K562 (cell line): ENCODE results near the gene ZKSCAN8. TPM values are rescaled to one million over a fixed set of nuclear protein-coding genes. Genes with fewer than 3 reads are reported as not detected.

ENCODE experiments used
- ATAC-seq: fragments of 200-7000 bp; cut with Tn5 transposase; 3 replicates; pipeline ENCODE4 v1.9.1; 2020; ENCODE audit warnings: moderate library complexity
- BruUV-seq: library from RNA; stranded (reverse); fragments of 400-500 nt; replicated peaks from 2 replicates; lab custom pipeline; 2021; lab: Mats Ljungman, UMichigan
- CTCF ChIA-PET: fragments of 300-600 bp; formaldehyde crosslinking; extraction: SDS; loops from one replicate; lab custom pipeline; 2021; ENCODE audit warnings: low intra/inter-chr PET ratio; lab: Yijun Ruan, JAX
- POLR2A ChIA-PET: fragments of 300-600, 350-650 bp; sonication (Branson Sonifier 250); formaldehyde crosslinking; extraction: SDS; loops from one replicate; lab custom pipeline; 2021; ENCODE audit warnings: antibody characterized with exemption, inconsistent platforms; lab: Yijun Ruan, JAX
- DNase-seq, 4 experiments: peaks; one replicate each; pipeline versions ENCODE4 v3.0.0 to v3.0.0-alpha.2; 2011 to 2018; ENCODE audit warnings: low spot score in 3 of 4, mixed read lengths in 3 of 4; ENCODE audit errors: extremely low read depth in 1 of 4
- FAIRE-seq: peaks from 2 replicates; lab custom pipeline; 2011; peaks lifted over from hg19 to GRCh38; lab: Jason Lieb, UNC
- H2AFZ ChIP-seq: 2 replicates; pipeline ENCODE4 v1.6.0; 2011; ENCODE audit warnings: low read depth, low read length, control low read depth, inconsistent platforms
- H3K27ac ChIP-seq: fragments of 200-600 bp; 3 replicates; pipeline ENCODE4 v1.8.0; 2011; ENCODE audit warnings: low read depth, mild to moderate bottlenecking, control low read depth, inconsistent platforms, low read length, moderate library complexity, mixed read lengths; ENCODE audit errors: extremely low read depth
- H3K27me3 ChIP-seq, 2 experiments: fragments of 300-600 bp in 1 of 2; 2 replicates in 1 of 2; 3 replicates in 1 of 2; pipeline versions ENCODE4 v1.6.0 to v1.8.0; 2011; ENCODE audit warnings: inconsistent platforms in 2 of 2, low read length in 2 of 2, mild to moderate bottlenecking in 1 of 2, mixed read lengths in 1 of 2, moderate library complexity in 1 of 2; ENCODE audit not compliant: control insufficient read depth in 2 of 2, insufficient read depth in 2 of 2
- H3K36me3 ChIP-seq: fragments of 300-600 bp; 3 replicates; pipeline ENCODE4 v1.8.0; 2011; ENCODE audit warnings: mild to moderate bottlenecking, low read length, inconsistent platforms; ENCODE audit not compliant: control insufficient read depth, insufficient read depth
- H3K4me1 ChIP-seq, 2 experiments: fragments of 200-600 bp in 1 of 2; replicated peaks in 1 of 2; 2 replicates in 1 of 2; 3 replicates in 1 of 2; pipeline versions ENCODE4 v1.5.1 to v1.8.0; 2011; ENCODE audit warnings: inconsistent platforms in 2 of 2, low read length in 2 of 2, mild to moderate bottlenecking in 1 of 2, mixed read lengths in 1 of 2, moderate library complexity in 1 of 2; ENCODE audit not compliant: control insufficient read depth in 2 of 2, insufficient read depth in 2 of 2
- H3K4me2 ChIP-seq: 2 replicates; pipeline ENCODE4 v1.6.1; 2011; ENCODE audit warnings: low read length, control low read depth, inconsistent platforms, mixed read lengths; ENCODE audit not compliant: insufficient read depth
- H3K4me3 ChIP-seq: fragments of 200-600 bp; sonication (generic), shearing (Covaris generic); 2 replicates; pipeline ENCODE4 v1.5.1; 2016; ENCODE audit warnings: control low read depth, inconsistent platforms
- H3K79me2 ChIP-seq: fragments of 200-600 bp; 3 replicates; pipeline ENCODE4 v1.8.0; 2011; ENCODE audit warnings: low read length, inconsistent platforms; ENCODE audit not compliant: control insufficient read depth, insufficient read depth
- H3K9ac ChIP-seq, 2 experiments: 2 replicates each; pipeline versions ENCODE4 v1.6.0 to v1.6.1; 2011; ENCODE audit warnings: low read depth in 2 of 2, low read length in 2 of 2, control low read depth in 1 of 2, inconsistent platforms in 1 of 2, mild to moderate bottlenecking in 1 of 2, mixed read lengths in 1 of 2; ENCODE audit not compliant: insufficient read depth in 1 of 2
- H3K9me1 ChIP-seq: one replicate; pipeline ENCODE4 v1.6.0; 2011; ENCODE audit warnings: inconsistent platforms, mild to moderate bottlenecking, low read length, moderate library complexity; ENCODE audit not compliant: control insufficient read depth, insufficient read depth
- H3K9me3 ChIP-seq: replicated peaks from 2 replicates; pipeline ENCODE4 v1.5.1; 2011; ENCODE audit warnings: low read depth, low read length, inconsistent platforms; ENCODE audit not compliant: control insufficient read depth, insufficient read depth
- H4K20me1 ChIP-seq: replicated peaks from 2 replicates; pipeline ENCODE4 v1.6.1; 2011; ENCODE audit warnings: low read length, inconsistent platforms, mixed read lengths; ENCODE audit not compliant: control insufficient read depth, insufficient read depth
- GABPB1 ChIP-seq: sonication (generic); formaldehyde crosslinking; IDR thresholded peaks from 2 replicates; pipeline ENCODE4 v1.8.0; 2022; ENCODE audit warnings: mild to moderate bottlenecking, missing genetic modification reagents
- ZNF263 ChIP-seq: sonication (generic); formaldehyde crosslinking; IDR thresholded peaks from 2 replicates; pipeline ENCODE4 v1.8.0; 2022; ENCODE audit warnings: mild to moderate bottlenecking, missing genetic modification reagents, borderline replicate concordance
- WGBS: fragments of 100-300 bp; shearing (Covaris generic); methylation state at CpG from one replicate; pipeline ENCODE4 v1.1.6; 2016; ENCODE audit warnings: low coverage, mixed read lengths; ENCODE audit not compliant: insufficient coverage; ENCODE audit errors: missing lambda C conversion rate; 5-methylcytosine and 5-hydroxymethylcytosine counted together
- in situ Hi-C: fragments of 300-500 bp; cut with MboI; formaldehyde crosslinking; loops from 4 replicates; pipeline ENCODE4 v1.15.0; 2018; ENCODE audit warnings: inconsistent platforms, mixed read lengths
- intact Hi-C: fragments of 100-400 bp; cut with micrococcal nuclease; formaldehyde crosslinking; loops from 2 replicates; pipeline ENCODE4 v1.14.2; 2022
- polyA plus RNA-seq, 8 experiments: library from polyadenylated mRNA; depleted of rRNA in 4 of 8; stranded (reverse) in 5 of 8; unstranded in 3 of 8; fragments of >200 nt; fragmentation: Nextera tagmentation in 2 of 8; fragmentation: Illumina TruSeq in 1 of 8; extraction: Ambion mirVana in 2 of 8; extraction: Trizol in 1 of 8; gene quantifications; 2 replicates each; pipeline versions ENCODE4 v1.2.1 to v1.2.3, GENCODE V29; 2011 to 2014; ENCODE audit warnings: inconsistent platforms in 1 of 8, missing spikeins in 1 of 8
- total RNA-seq, 7 experiments: library from RNA; depleted of rRNA in 6 of 7; stranded (reverse); fragments of >200 nt in 6 of 7; fragmentation: Illumina TruSeq in 2 of 7; extraction: Trizol in 2 of 7; gene quantifications; 2 replicates each; pipeline versions ENCODE4 v1.2.1 to v1.2.3, GENCODE V29; 2011 to 2021; ENCODE audit warnings: low replicate concordance in 1 of 7
- TF ChIP-seq, protein P1 (sequence below): fragments of 450-650 bp; IDR thresholded peaks from 2 replicates; pipeline ENCODE4 v1.6.1; 2016; ENCODE audit warnings: missing biosample characterization, missing genetic modification characterization
- TF ChIP-seq, protein P2 (sequence below): fragments of 450-650 bp; formaldehyde crosslinking; IDR thresholded peaks from 2 replicates; pipeline ENCODE4 v1.4.0; 2022; ENCODE audit warnings: missing genetic modification characterization
- TF ChIP-seq, protein P3 (sequence below): fragments of 200-600 bp; sonication (generic); IDR thresholded peaks from one replicate; pipeline ENCODE4 v1.6.1; 2012; ENCODE audit warnings: mild to moderate bottlenecking, low read depth, low read length, inconsistent platforms

Gene ZKSCAN8
- total and polyA plus RNA-seq, 9 of the 15 experiments (the other 6 are each of a cell fraction or from before 2014, with no cell fraction given) = 3.3 to 37.7 (median 21.7) TPM

DNA sequence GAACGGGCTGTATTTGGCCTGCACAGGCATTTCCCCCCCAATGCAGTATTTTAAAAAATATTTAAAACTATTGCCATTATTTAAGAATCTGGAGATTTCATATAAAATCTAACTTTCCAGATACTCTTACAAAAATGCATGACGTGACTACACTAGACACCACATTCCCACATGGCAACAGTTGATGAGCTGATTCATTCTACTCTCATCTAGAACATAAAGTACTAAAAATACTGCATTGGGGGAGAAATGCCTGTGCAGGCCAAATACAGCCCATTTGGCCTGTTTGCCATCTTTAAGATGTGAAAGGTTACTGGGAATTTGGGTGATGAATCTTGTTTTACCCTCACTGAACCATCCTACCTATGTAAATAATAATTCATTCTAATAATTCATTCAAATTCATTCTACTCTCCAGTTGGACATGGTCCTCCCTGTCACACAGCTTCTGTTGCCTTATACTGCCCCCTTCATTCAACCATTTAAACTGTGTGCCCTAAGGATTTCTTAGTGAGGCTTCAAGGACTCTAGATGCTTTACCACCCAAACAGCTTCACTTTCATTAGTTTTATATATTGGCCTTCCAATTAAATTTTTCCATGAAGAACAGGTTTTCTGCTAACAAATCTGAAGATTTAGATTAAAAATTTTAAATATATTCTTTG is 24.2 kb upstream of the ZKSCAN8 start:
- in situ Hi-C loops = no loop called here
- FAIRE-seq = no peak
- no TSS peak for BruUV-seq
- TF ChIP-seq, protein P1, sequence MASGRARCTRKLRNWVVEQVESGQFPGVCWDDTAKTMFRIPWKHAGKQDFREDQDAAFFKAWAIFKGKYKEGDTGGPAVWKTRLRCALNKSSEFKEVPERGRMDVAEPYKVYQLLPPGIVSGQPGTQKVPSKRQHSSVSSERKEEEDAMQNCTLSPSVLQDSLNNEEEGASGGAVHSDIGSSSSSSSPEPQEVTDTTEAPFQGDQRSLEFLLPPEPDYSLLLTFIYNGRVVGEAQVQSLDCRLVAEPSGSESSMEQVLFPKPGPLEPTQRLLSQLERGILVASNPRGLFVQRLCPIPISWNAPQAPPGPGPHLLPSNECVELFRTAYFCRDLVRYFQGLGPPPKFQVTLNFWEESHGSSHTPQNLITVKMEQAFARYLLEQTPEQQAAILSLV (tag) = no peak
- peak; percentile 60; the same call in 1 of the 2 replicates for TF ChIP-seq ZNF263 (CRISPR knock-in tag)
- TF ChIP-seq, protein P2, sequence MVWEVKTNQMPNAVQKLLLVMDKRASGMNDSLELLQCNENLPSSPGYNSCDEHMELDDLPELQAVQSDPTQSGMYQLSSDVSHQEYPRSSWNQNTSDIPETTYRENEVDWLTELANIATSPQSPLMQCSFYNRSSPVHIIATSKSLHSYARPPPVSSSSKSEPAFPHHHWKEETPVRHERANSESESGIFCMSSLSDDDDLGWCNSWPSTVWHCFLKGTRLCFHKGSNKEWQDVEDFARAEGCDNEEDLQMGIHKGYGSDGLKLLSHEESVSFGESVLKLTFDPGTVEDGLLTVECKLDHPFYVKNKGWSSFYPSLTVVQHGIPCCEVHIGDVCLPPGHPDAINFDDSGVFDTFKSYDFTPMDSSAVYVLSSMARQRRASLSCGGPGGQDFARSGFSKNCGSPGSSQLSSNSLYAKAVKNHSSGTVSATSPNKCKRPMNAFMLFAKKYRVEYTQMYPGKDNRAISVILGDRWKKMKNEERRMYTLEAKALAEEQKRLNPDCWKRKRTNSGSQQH (CRISPR knock-in tag) = no peak
- TF ChIP-seq GABPB1 (CRISPR knock-in tag) = no peak
- TF ChIP-seq, protein P3, sequence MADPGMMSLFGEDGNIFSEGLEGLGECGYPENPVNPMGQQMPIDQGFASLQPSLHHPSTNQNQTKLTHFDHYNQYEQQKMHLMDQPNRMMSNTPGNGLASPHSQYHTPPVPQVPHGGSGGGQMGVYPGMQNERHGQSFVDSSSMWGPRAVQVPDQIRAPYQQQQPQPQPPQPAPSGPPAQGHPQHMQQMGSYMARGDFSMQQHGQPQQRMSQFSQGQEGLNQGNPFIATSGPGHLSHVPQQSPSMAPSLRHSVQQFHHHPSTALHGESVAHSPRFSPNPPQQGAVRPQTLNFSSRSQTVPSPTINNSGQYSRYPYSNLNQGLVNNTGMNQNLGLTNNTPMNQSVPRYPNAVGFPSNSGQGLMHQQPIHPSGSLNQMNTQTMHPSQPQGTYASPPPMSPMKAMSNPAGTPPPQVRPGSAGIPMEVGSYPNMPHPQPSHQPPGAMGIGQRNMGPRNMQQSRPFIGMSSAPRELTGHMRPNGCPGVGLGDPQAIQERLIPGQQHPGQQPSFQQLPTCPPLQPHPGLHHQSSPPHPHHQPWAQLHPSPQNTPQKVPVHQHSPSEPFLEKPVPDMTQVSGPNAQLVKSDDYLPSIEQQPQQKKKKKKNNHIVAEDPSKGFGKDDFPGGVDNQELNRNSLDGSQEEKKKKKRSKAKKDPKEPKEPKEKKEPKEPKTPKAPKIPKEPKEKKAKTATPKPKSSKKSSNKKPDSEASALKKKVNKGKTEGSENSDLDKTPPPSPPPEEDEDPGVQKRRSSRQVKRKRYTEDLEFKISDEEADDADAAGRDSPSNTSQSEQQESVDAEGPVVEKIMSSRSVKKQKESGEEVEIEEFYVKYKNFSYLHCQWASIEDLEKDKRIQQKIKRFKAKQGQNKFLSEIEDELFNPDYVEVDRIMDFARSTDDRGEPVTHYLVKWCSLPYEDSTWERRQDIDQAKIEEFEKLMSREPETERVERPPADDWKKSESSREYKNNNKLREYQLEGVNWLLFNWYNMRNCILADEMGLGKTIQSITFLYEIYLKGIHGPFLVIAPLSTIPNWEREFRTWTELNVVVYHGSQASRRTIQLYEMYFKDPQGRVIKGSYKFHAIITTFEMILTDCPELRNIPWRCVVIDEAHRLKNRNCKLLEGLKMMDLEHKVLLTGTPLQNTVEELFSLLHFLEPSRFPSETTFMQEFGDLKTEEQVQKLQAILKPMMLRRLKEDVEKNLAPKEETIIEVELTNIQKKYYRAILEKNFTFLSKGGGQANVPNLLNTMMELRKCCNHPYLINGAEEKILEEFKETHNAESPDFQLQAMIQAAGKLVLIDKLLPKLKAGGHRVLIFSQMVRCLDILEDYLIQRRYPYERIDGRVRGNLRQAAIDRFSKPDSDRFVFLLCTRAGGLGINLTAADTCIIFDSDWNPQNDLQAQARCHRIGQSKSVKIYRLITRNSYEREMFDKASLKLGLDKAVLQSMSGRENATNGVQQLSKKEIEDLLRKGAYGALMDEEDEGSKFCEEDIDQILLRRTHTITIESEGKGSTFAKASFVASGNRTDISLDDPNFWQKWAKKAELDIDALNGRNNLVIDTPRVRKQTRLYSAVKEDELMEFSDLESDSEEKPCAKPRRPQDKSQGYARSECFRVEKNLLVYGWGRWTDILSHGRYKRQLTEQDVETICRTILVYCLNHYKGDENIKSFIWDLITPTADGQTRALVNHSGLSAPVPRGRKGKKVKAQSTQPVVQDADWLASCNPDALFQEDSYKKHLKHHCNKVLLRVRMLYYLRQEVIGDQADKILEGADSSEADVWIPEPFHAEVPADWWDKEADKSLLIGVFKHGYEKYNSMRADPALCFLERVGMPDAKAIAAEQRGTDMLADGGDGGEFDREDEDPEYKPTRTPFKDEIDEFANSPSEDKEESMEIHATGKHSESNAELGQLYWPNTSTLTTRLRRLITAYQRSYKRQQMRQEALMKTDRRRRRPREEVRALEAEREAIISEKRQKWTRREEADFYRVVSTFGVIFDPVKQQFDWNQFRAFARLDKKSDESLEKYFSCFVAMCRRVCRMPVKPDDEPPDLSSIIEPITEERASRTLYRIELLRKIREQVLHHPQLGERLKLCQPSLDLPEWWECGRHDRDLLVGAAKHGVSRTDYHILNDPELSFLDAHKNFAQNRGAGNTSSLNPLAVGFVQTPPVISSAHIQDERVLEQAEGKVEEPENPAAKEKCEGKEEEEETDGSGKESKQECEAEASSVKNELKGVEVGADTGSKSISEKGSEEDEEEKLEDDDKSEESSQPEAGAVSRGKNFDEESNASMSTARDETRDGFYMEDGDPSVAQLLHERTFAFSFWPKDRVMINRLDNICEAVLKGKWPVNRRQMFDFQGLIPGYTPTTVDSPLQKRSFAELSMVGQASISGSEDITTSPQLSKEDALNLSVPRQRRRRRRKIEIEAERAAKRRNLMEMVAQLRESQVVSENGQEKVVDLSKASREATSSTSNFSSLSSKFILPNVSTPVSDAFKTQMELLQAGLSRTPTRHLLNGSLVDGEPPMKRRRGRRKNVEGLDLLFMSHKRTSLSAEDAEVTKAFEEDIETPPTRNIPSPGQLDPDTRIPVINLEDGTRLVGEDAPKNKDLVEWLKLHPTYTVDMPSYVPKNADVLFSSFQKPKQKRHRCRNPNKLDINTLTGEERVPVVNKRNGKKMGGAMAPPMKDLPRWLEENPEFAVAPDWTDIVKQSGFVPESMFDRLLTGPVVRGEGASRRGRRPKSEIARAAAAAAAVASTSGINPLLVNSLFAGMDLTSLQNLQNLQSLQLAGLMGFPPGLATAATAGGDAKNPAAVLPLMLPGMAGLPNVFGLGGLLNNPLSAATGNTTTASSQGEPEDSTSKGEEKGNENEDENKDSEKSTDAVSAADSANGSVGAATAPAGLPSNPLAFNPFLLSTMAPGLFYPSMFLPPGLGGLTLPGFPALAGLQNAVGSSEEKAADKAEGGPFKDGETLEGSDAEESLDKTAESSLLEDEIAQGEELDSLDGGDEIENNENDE = no peak

More for the DNA sequence above, 24.2 kb upstream of the ZKSCAN8 start:
- ChIA-PET POLR2A (interaction anchor here (0.7 to 3.0 kb wide), 5 partner anchors 8 to 237 kb away, joined by 3 to 17 read pairs (median 4); no protein-coding TSS in a partner anchor), CTCF (no interaction called here)
- no peaks in the 10 kb centered on the region for H4K20me1 ChIP-seq
- WGBS = 88% methylated on average over 2 of the region's 2 CpGs
- no peaks in the 10 kb centered on the region for H3K79me2 ChIP-seq
- H3K9me3 ChIP-seq = no peaks in the 10 kb centered on the region
- no peak overlapping the region for H3K9ac ChIP-seq
- no peaks in the 10 kb centered on the region; a peak in 1 of 5 replicates for H3K4me1 ChIP-seq
- H3K36me3 ChIP-seq = peaks cover 78% of the 10 kb centered on the region
- H3K4me2 ChIP-seq = no peak overlapping the region
- H2AFZ ChIP-seq = no peak overlapping the region
- H3K9me1 ChIP-seq = no peaks in the 10 kb centered on the region
- intact Hi-C loops = no loop called here
- no peak overlapping the region for H3K4me3 ChIP-seq
- DNase-seq (no peak), ATAC-seq (peak; percentile 63; the same call in 2 of the 3 replicates)
- no peak overlapping the region for H3K27ac ChIP-seq
- no peaks in the 10 kb centered on the region for H3K27me3 ChIP-seq
